Pancreas (tissue), 10 donors: Measurements from ENCODE around the gene SPATA16. TPM values are rescaled to one million over a fixed set of nuclear protein-coding genes. Genes with fewer than 3 reads are reported as not detected.

Experiments used
- ATAC-seq, 4 donors: fragments of 200-7000 bp; cut with Tn5 transposase; one replicate each; pipeline versions ENCODE4 v1.8.0 to v1.9.1; 2020; ENCODE audit warnings: mild to moderate bottlenecking in 4 of 4, moderate library complexity in 4 of 4
- DNase-seq, 6 donors: peaks; one replicate each; pipeline ENCODE4 v3.0.0-alpha.2; 2020
- FAIRE-seq: peaks from 2 replicates; lab custom pipeline; 2012; peaks lifted over from hg19 to GRCh38; lab: Jason Lieb, UNC
- H3K27ac ChIP-seq, 4 donors: fragments of 200-600 bp; sonication (generic); 1 replicate in 3 of 4; 2 replicates in 1 of 4; pipeline versions ENCODE4 v1.5.0 to v1.8.0; 2020
- H3K27me3 ChIP-seq, 4 donors: fragments of 200-600 bp; one replicate each; pipeline ENCODE4 v1.8.0; 2021
- H3K36me3 ChIP-seq, 3 donors: fragments of 200-600 bp; sonication (generic) in 1 of 3; one replicate each; pipeline versions ENCODE4 v1.5.0 to v1.8.0; 2020 to 2021
- H3K4me1 ChIP-seq, 3 donors: fragments of 200-600 bp; one replicate each; pipeline ENCODE4 v1.8.0; 2021
- H3K4me3 ChIP-seq, 4 donors: fragments of 200-600 bp; sonication (generic) in 2 of 4; one replicate each; pipeline versions ENCODE4 v1.5.0 to v1.8.0; 2020 to 2021
- H3K9me3 ChIP-seq, 4 donors: fragments of 200-600 bp; one replicate each; pipeline ENCODE4 v1.8.0; 2021
- CTCF ChIP-seq, 4 donors: fragments of 200-600 bp; sonication (generic) in 3 of 4; IDR thresholded peaks; one replicate each; pipeline versions ENCODE4 v1.5.0 to v1.8.0; 2021; ENCODE audit warnings: antibody characterized with exemption in 4 of 4
- WGBS, 2 donors: extraction: QIAGEN DNeasy Blood & Tissue Kit; methylation state at CpG; one replicate each; pipeline ENCODE4 v1.1.7; 2013; 5-methylcytosine and 5-hydroxymethylcytosine counted together
- intact Hi-C, 3 donors: fragments of 100-400 bp; cut with DNase I; formaldehyde crosslinking; loops; one replicate each; pipeline versions ENCODE4 v1.11.1 to v1.14.2; 2022
- polyA plus RNA-seq, 2 donors: library from polyadenylated mRNA; stranded (reverse); fragments of 200-250 nt; gene quantifications; one replicate each; pipeline ENCODE4 v1.2.3, GENCODE V29; 2013
- total RNA-seq, 6 donors: library from RNA; stranded (reverse); fragmentation: NEBNext Ultra II Directional in 4 of 6; extraction: Animal tissue kit (Norgen Biotek cat#: 25700) in 4 of 6; gene quantifications; one replicate each; pipeline versions ENCODE4 v1.2.1 to v1.2.4, GENCODE V29; 2021 to 2023
- donor health status: healthy with polysubstance abuse.
- donor health status: DM: no; HTN: no; CAD: no; lungs with moderate emphysema.
- donor health status: DM: no; HTN: no; CAD: no.
- donor health status: control.
- donor health status: control.
- donor health status: Bipolar disorder and iron deficiency.
- donor health status: DM: yes; HTN: yes; CAD: no.
- donor health status: DM: no; HTN: no; CAD: no.
- donor health status: DM: no; HTN: no; CAD: no.
- donor health status: DM: yes; HTN: yes; CAD: no.

The SPATA16 gene
- total and polyA plus RNA-seq, 8 donors: not detected

- Histone ChIP-seq H3K27ac (no peak overlapping the region), H3K4me3 (no peak overlapping the region), H3K27me3 (no peaks in the 10 kb centered on the region), H3K9me3 (no peaks in the 10 kb centered on the region), H3K36me3 (no peaks in the 10 kb centered on the region), H3K4me1 (no peaks in the 10 kb centered on the region)
- TF ChIP-seq CTCF (IDR thresholded peaks at IDR 0.05): no peak
- WGBS, 2 donors: 62 to 76% methylated on average over 3 of the region's 3 CpGs
- ATAC-seq (peak in 3 of 4 donors; percentile 22 to 57 (median 47)), FAIRE-seq (no peak), DNase-seq (no peak)
- intact Hi-C loops: no loop called here
These were observed 75.5 kb downstream of the SPATA16 start for GRCh38 chr3:173065543-173065981.

GRCh38 chr3:173064631-173065030, 76.4 kb downstream of the SPATA16 start:
- Histone ChIP-seq H3K27ac (no peak overlapping the region), H3K4me1 (no peaks in the 10 kb centered on the region), H3K27me3 (no peaks in the 10 kb centered on the region), H3K9me3 (no peaks in the 10 kb centered on the region), H3K4me3 (no peak overlapping the region), H3K36me3 (no peaks in the 10 kb centered on the region)
- no peak for DNase-seq
- 57 to 84% methylated on average over 1 of the region's 1 CpG for WGBS, 2 donors
- ATAC-seq: no peak
- intact Hi-C loops: no loop called here
- no peak for FAIRE-seq
- no peak for TF ChIP-seq CTCF (IDR thresholded peaks at IDR 0.05)

- H3K4me3 ChIP-seq: no peak overlapping the region
- no peak for TF ChIP-seq CTCF (IDR thresholded peaks at IDR 0.05)
- no peaks in the 10 kb centered on the region for H3K4me1 ChIP-seq
- intact Hi-C loops: no loop called here
- 61 to 79% methylated on average over 2 of the region's 2 CpGs for WGBS, 2 donors
- H3K27ac ChIP-seq: no peak overlapping the region
- no peak for ATAC-seq
- H3K27me3 ChIP-seq: no peaks in the 10 kb centered on the region
- H3K36me3 ChIP-seq: no peaks in the 10 kb centered on the region
- no peaks in the 10 kb centered on the region for H3K9me3 ChIP-seq
- no peak for FAIRE-seq
- no peak for DNase-seq
These were observed 82.8 kb downstream of the SPATA16 start for GRCh38 chr3:173058229-173058628.

GRCh38 chr3:173055228-173055933, 85.7 kb downstream of the SPATA16 start:
- no peak for FAIRE-seq
- no peak for DNase-seq
- WGBS, 2 donors: 54 to 67% methylated on average over 2 of the region's 2 CpGs
- Histone ChIP-seq H3K4me1 (no peaks in the 10 kb centered on the region), H3K27ac (no peak overlapping the region), H3K36me3 (no peaks in the 10 kb centered on the region), H3K9me3 (no peaks in the 10 kb centered on the region), H3K27me3 (no peaks in the 10 kb centered on the region), H3K4me3 (no peak overlapping the region)
- no peak for ATAC-seq
- intact Hi-C loops: no loop called here
- no peak for TF ChIP-seq CTCF (IDR thresholded peaks at IDR 0.05)

GRCh38 chr3:173049360-173049759, 91.7 kb downstream of the SPATA16 start:
- Histone ChIP-seq H3K27ac (no peak overlapping the region), H3K36me3 (no peaks in the 10 kb centered on the region), H3K4me1 (no peaks in the 10 kb centered on the region), H3K9me3 (no peaks in the 10 kb centered on the region), H3K27me3 (peaks cover 0 to 4% (median 0%) of the 10 kb centered on the region in 4 donors), H3K4me3 (no peak overlapping the region)
- FAIRE-seq (no peak), DNase-seq (no peak), ATAC-seq (no peak)
- intact Hi-C loops: loop anchor here in 1 of 3 donors (10.0 kb wide), 1 partner anchor 215 kb away; no protein-coding TSS in a partner anchor
- TF ChIP-seq CTCF (IDR thresholded peaks at IDR 0.05): no peak
- WGBS, 2 donors: 86 to 90% methylated on average over 2 of the region's 2 CpGs
